ENCODE measurements around the gene PHF2. TPM values are rescaled to one million over a fixed set of nuclear protein-coding genes. Genes with fewer than 3 reads are reported as not detected.
A peak's percentile ranks its signal among the peaks of the same experiment; 100 is the strongest.

The PHF2 gene
- polyA plus RNA-seq, 3 donors, result 0.40 to 16.0 (median 0.97) TPM

GRCh38 chr9:93635186-93636107 lies 59.1 kb downstream of the PHF2 start:
- Histone ChIP-seq H3K9ac (ENCODE audit: insufficient read depth, low read length, poor library complexity, severe bottlenecking) (no peak overlapping the region), H3K4me1 (ENCODE audit: control insufficient read depth in 1 of 2, insufficient read depth in 2 of 2, low read length in 2 of 2) (no peaks in the 10 kb centered on the region), H3K79me2 (ENCODE audit: insufficient read depth, low read length) (no peaks in the 10 kb centered on the region), H3K4me2 (replicated peaks; ENCODE audit: extremely low read depth, low read length, poor library complexity, severe bottlenecking) (no peak overlapping the region), H4K20me1 (ENCODE audit: insufficient read depth, low read length) (peaks cover 8% of the 10 kb centered on the region), H3K27ac (ENCODE audit: low read depth in 1 of 2, low read length in 2 of 2) (no peak overlapping the region), H3K36me3 (replicated peaks in 1 of 2; ENCODE audit: control insufficient read depth in 1 of 2, insufficient read depth in 2 of 2, low read length in 2 of 2) (peaks cover 66 to 100% of the 10 kb centered on the region in 2 donors), H3K9me3 (replicated peaks in 1 of 2; ENCODE audit: control insufficient read depth in 1 of 2, insufficient read depth in 1 of 2, low read length in 2 of 2) (peaks cover 12 to 18% of the 10 kb centered on the region in 2 donors), H2AFZ (ENCODE audit: insufficient read depth, low read depth, low read length, poor library complexity, severe bottlenecking) (no peak overlapping the region), H3K27me3 (ENCODE audit: control insufficient read depth in 2 of 2, insufficient read depth in 2 of 2, low read length in 2 of 2) (no peaks in the 10 kb centered on the region), H3K4me3 (replicated peaks in 1 of 3; ENCODE audit: low read depth in 2 of 3, low read length in 3 of 3) (no peak overlapping the region)
- TF ChIP-seq CTCF (IDR thresholded peaks at IDR 0.05), result no peak
- Mint-ChIP-seq H3K9me3 (peaks cover 13 to 21% (median 20%) of the 10 kb centered on the region in 7 donors), H3K4me3 (no peak overlapping the region), H3K27ac (peak overlapping the region in 3 of 7 donors; percentile 41 to 62 (median 45)), H3K4me1 (no peaks in the 10 kb centered on the region), H3K36me3 (peaks cover 75 to 83% of the 10 kb centered on the region in 2 donors), H3K27me3 (ENCODE audit: low read depth in 3 of 3) (peaks cover 0 to 2% (median 0%) of the 10 kb centered on the region in 3 donors)
- WGBS (ENCODE audit: insufficient coverage), result 97% methylated on average over 9 of the region's 13 CpGs
- intact Hi-C loops (cut with micrococcal nuclease), result no loop called here
- no peak for DNase-seq

GRCh38 chr9:93636172-93636661 lies 59.8 kb downstream of the PHF2 start:
- no peak overlapping the region for H2AFZ ChIP-seq (ENCODE audit: insufficient read depth, low read depth, low read length, poor library complexity, severe bottlenecking)
- no peaks in the 10 kb centered on the region for H3K27me3 ChIP-seq (ENCODE audit: control insufficient read depth in 2 of 2, insufficient read depth in 2 of 2, low read length in 2 of 2)
- no peaks in the 10 kb centered on the region for H3K4me1 ChIP-seq (ENCODE audit: control insufficient read depth in 1 of 2, insufficient read depth in 2 of 2, low read length in 2 of 2)
- no peak overlapping the region for H3K4me2 ChIP-seq (replicated peaks; ENCODE audit: extremely low read depth, low read length, poor library complexity, severe bottlenecking)
- H3K9me3 ChIP-seq (replicated peaks in 1 of 2; ENCODE audit: control insufficient read depth in 1 of 2, insufficient read depth in 1 of 2, low read length in 2 of 2), result peaks cover 12 to 18% of the 10 kb centered on the region in 2 donors
- Mint-ChIP-seq H3K36me3 (peaks cover 76 to 83% of the 10 kb centered on the region in 2 donors), H3K27ac (peak overlapping the region in 2 of 7 donors; percentile 14 to 41), H3K9me3 (peaks cover 13 to 21% (median 20%) of the 10 kb centered on the region in 7 donors), H3K4me3 (no peak overlapping the region), H3K27me3 (ENCODE audit: low read depth in 3 of 3) (no peaks in the 10 kb centered on the region), H3K4me1 (no peaks in the 10 kb centered on the region)
- H3K79me2 ChIP-seq (ENCODE audit: insufficient read depth, low read length), result no peaks in the 10 kb centered on the region
- 95% methylated on average over 11 of the region's 15 CpGs for WGBS (ENCODE audit: insufficient coverage)
- H3K36me3 ChIP-seq (replicated peaks in 1 of 2; ENCODE audit: control insufficient read depth in 1 of 2, insufficient read depth in 2 of 2, low read length in 2 of 2), result peaks cover 64 to 100% of the 10 kb centered on the region in 2 donors
- H3K4me3 ChIP-seq (replicated peaks in 1 of 3; ENCODE audit: low read depth in 2 of 3, low read length in 3 of 3), result no peak overlapping the region
- peaks cover 3% of the 10 kb centered on the region for H4K20me1 ChIP-seq (ENCODE audit: insufficient read depth, low read length)
- intact Hi-C loops (cut with micrococcal nuclease), result no loop called here
- no peak overlapping the region for H3K27ac ChIP-seq (ENCODE audit: low read depth in 1 of 2, low read length in 2 of 2)
- no peak for TF ChIP-seq CTCF (IDR thresholded peaks at IDR 0.05)
- H3K9ac ChIP-seq (ENCODE audit: insufficient read depth, low read length, poor library complexity, severe bottlenecking), result no peak overlapping the region
- no peak for DNase-seq

Data from CD14-positive monocyte (primary cell).